ENCODE measurements around the gene DNAH1. TPM values are rescaled to one million over a fixed set of nuclear protein-coding genes. Genes with fewer than 3 reads are reported as not detected.

DNAH1 gene
- total RNA-seq, 5 donors from 2014 or later (not counting 1 experiment from before 2014, with no cell fraction given), result 41.5 to 72.0 (median 44.2) TPM

GRCh38 chr3:52405066-52405465 lies 88.9 kb downstream of the DNAH1 start:
- no peak for ATAC-seq (replicated peaks in 1 of 4)
- H3K27ac Mint-ChIP-seq, result peak overlapping the region in 1 of 2 donors; percentile 61
- CTCF ChIA-PET, result no interaction called here

GRCh38 chr3:52405601-52406110 lies 89.5 kb downstream of the DNAH1 start:
- Histone ChIP-seq H3K27me3 (replicated peaks in 1 of 2; ENCODE audit: control insufficient read depth in 2 of 2, extremely low read depth in 1 of 2, insufficient read depth in 2 of 2, low read length in 1 of 2) (no peaks in the 10 kb centered on the region), H3K4me3 (ENCODE audit: control insufficient read depth in 1 of 2, extremely low read depth in 1 of 2, low read length in 1 of 2) (no peak overlapping the region), H3K27ac (ENCODE audit: low read length) (no peak overlapping the region), H3K9me3 (no peaks in the 10 kb centered on the region), H3K4me1 (ENCODE audit: control insufficient read depth in 1 of 2, extremely low read depth in 1 of 2, insufficient read depth in 2 of 2, low read length in 2 of 2) (peaks cover 6 to 37% of the 10 kb centered on the region in 2 experiments), H3K36me3 (ENCODE audit: control insufficient read depth in 2 of 2, extremely low read depth in 1 of 2, insufficient read depth in 1 of 2, low read length in 1 of 2) (peaks cover 33 to 75% of the 10 kb centered on the region in 2 donors)
- 100% methylated on average over 2 of the region's 4 CpGs for WGBS (ENCODE audit: insufficient coverage)
- H3K4me1 Mint-ChIP-seq, result peaks cover 18 to 21% (median 19%) of the 10 kb centered on the region in 3 donors
- no peak overlapping the region for H3K4me3 Mint-ChIP-seq
- H3K36me3 Mint-ChIP-seq, result peaks cover 42% of the 10 kb centered on the region
- no peaks in the 10 kb centered on the region for H3K9me3 Mint-ChIP-seq
- no peaks in the 10 kb centered on the region for H3K27me3 Mint-ChIP-seq
- POLR2A ChIA-PET, result interaction anchor here in 1 of 2 donors (0.7 kb wide), 1 partner anchor 72 kb away, joined by 12 read pairs; no protein-coding TSS in a partner anchor
- CTCF ChIA-PET, result no interaction called here
- ATAC-seq (replicated peaks in 1 of 4) (no peak), DNase-seq (no peak)
- H3K27ac Mint-ChIP-seq, result no peak overlapping the region

More at GRCh38 chr3:52405066-52405465, 88.9 kb downstream of the DNAH1 start:
- POLR2A ChIA-PET, result no interaction called here
- Mint-ChIP-seq H3K27me3 (no peaks in the 10 kb centered on the region), H3K4me1 (peaks cover 18 to 21% (median 19%) of the 10 kb centered on the region in 3 donors), H3K9me3 (no peaks in the 10 kb centered on the region), H3K4me3 (no peak overlapping the region), H3K36me3 (peaks cover 42% of the 10 kb centered on the region)
- no peak for DNase-seq
- H3K27ac ChIP-seq (ENCODE audit: low read length), result no peak overlapping the region
- H3K36me3 ChIP-seq (ENCODE audit: control insufficient read depth in 2 of 2, extremely low read depth in 1 of 2, insufficient read depth in 1 of 2, low read length in 1 of 2), result peaks cover 33 to 75% of the 10 kb centered on the region in 2 donors
- no peak overlapping the region for H3K4me3 ChIP-seq (ENCODE audit: control insufficient read depth in 1 of 2, extremely low read depth in 1 of 2, low read length in 1 of 2)
- H3K27me3 ChIP-seq (replicated peaks in 1 of 2; ENCODE audit: control insufficient read depth in 2 of 2, extremely low read depth in 1 of 2, insufficient read depth in 2 of 2, low read length in 1 of 2), result no peaks in the 10 kb centered on the region
- H3K9me3 ChIP-seq, result no peaks in the 10 kb centered on the region
- peaks cover 6 to 37% of the 10 kb centered on the region in 2 experiments for H3K4me1 ChIP-seq (ENCODE audit: control insufficient read depth in 1 of 2, extremely low read depth in 1 of 2, insufficient read depth in 2 of 2, low read length in 2 of 2)
- WGBS (ENCODE audit: insufficient coverage), result 100% methylated on average over 5 of the region's 6 CpGs

- POLR2A ChIA-PET, result interaction anchor here in 1 of 2 donors (0.7 kb wide), 1 partner anchor 72 kb away, joined by 12 read pairs; no protein-coding TSS in a partner anchor
- Histone ChIP-seq H3K36me3 (ENCODE audit: control insufficient read depth in 2 of 2, extremely low read depth in 1 of 2, insufficient read depth in 1 of 2, low read length in 1 of 2) (peaks cover 33 to 70% of the 10 kb centered on the region in 2 donors), H3K4me1 (ENCODE audit: control insufficient read depth in 1 of 2, extremely low read depth in 1 of 2, insufficient read depth in 2 of 2, low read length in 2 of 2) (peaks cover 12 to 41% of the 10 kb centered on the region in 2 experiments), H3K4me3 (ENCODE audit: control insufficient read depth in 1 of 2, extremely low read depth in 1 of 2, low read length in 1 of 2) (no peak overlapping the region), H3K27ac (ENCODE audit: low read length) (no peak overlapping the region), H3K27me3 (replicated peaks in 1 of 2; ENCODE audit: control insufficient read depth in 2 of 2, extremely low read depth in 1 of 2, insufficient read depth in 2 of 2, low read length in 1 of 2) (no peaks in the 10 kb centered on the region), H3K9me3 (no peaks in the 10 kb centered on the region)
- Mint-ChIP-seq H3K9me3 (no peaks in the 10 kb centered on the region), H3K36me3 (peaks cover 41% of the 10 kb centered on the region), H3K4me3 (no peak overlapping the region), H3K4me1 (peaks cover 22 to 25% (median 24%) of the 10 kb centered on the region in 3 donors), H3K27ac (no peak overlapping the region), H3K27me3 (no peaks in the 10 kb centered on the region)
- no peak for ATAC-seq (replicated peaks in 1 of 4)
- DNase-seq, result no peak
- WGBS (ENCODE audit: insufficient coverage), result 96% methylated on average over 11 of the region's 11 CpGs
- CTCF ChIA-PET, result no interaction called here
Measured at GRCh38 chr3:52406231-52406661, 90.1 kb downstream of the DNAH1 start.

- peaks cover 32 to 63% of the 10 kb centered on the region in 2 donors for H3K36me3 ChIP-seq (ENCODE audit: control insufficient read depth in 2 of 2, extremely low read depth in 1 of 2, insufficient read depth in 1 of 2, low read length in 1 of 2)
- POLR2A ChIA-PET, result no interaction called here
- peaks cover 29 to 32% (median 31%) of the 10 kb centered on the region in 3 donors for H3K4me1 Mint-ChIP-seq
- ATAC-seq (replicated peaks in 1 of 4) (no peak), DNase-seq (no peak)
- no peaks in the 10 kb centered on the region for H3K27me3 Mint-ChIP-seq
- WGBS (ENCODE audit: insufficient coverage), result 95% methylated on average over 13 of the region's 20 CpGs
- no peaks in the 10 kb centered on the region for H3K27me3 ChIP-seq (replicated peaks in 1 of 2; ENCODE audit: control insufficient read depth in 2 of 2, extremely low read depth in 1 of 2, insufficient read depth in 2 of 2, low read length in 1 of 2)
- H3K27ac ChIP-seq (ENCODE audit: low read length), result no peak overlapping the region
- no peak overlapping the region for H3K4me3 Mint-ChIP-seq
- CTCF ChIA-PET, result interaction anchor here in 1 of 2 donors (1.4 kb wide), 1 partner anchor 40 kb away, joined by 5 read pairs; no protein-coding TSS in a partner anchor
- no peak overlapping the region for H3K27ac Mint-ChIP-seq
- no peak overlapping the region for H3K4me3 ChIP-seq (ENCODE audit: control insufficient read depth in 1 of 2, extremely low read depth in 1 of 2, low read length in 1 of 2)
- peaks cover 17 to 48% of the 10 kb centered on the region in 2 experiments for H3K4me1 ChIP-seq (ENCODE audit: control insufficient read depth in 1 of 2, extremely low read depth in 1 of 2, insufficient read depth in 2 of 2, low read length in 2 of 2)
- peaks cover 37% of the 10 kb centered on the region for H3K36me3 Mint-ChIP-seq
- H3K9me3 Mint-ChIP-seq, result no peaks in the 10 kb centered on the region
- H3K9me3 ChIP-seq, result no peaks in the 10 kb centered on the region
Measured at GRCh38 chr3:52406791-52407510, 90.8 kb downstream of the DNAH1 start.

GRCh38 chr3:52407779-52408178 lies 91.7 kb downstream of the DNAH1 start:
- H3K9me3 ChIP-seq, result no peaks in the 10 kb centered on the region
- ChIA-PET CTCF (interaction anchor here in 1 of 2 donors (1.4 kb wide), 1 partner anchor 39 kb away, joined by 5 read pairs; no protein-coding TSS in a partner anchor), POLR2A (interaction anchor here in 1 of 2 donors (0.5 kb wide), 1 partner anchor 61 kb away, joined by 5 read pairs; no protein-coding TSS in a partner anchor)
- H3K27ac Mint-ChIP-seq, result peak overlapping the region in 1 of 2 donors; percentile 86
- H3K4me1 ChIP-seq (ENCODE audit: control insufficient read depth in 1 of 2, extremely low read depth in 1 of 2, insufficient read depth in 2 of 2, low read length in 2 of 2), result peaks cover 17 to 50% of the 10 kb centered on the region in 2 experiments
- no peak overlapping the region for H3K27ac ChIP-seq (ENCODE audit: low read length)
- H3K36me3 ChIP-seq (ENCODE audit: control insufficient read depth in 2 of 2, extremely low read depth in 1 of 2, insufficient read depth in 1 of 2, low read length in 1 of 2), result peaks cover 24 to 54% of the 10 kb centered on the region in 2 donors
- no peaks in the 10 kb centered on the region for H3K27me3 Mint-ChIP-seq
- H3K27me3 ChIP-seq (replicated peaks in 1 of 2; ENCODE audit: control insufficient read depth in 2 of 2, extremely low read depth in 1 of 2, insufficient read depth in 2 of 2, low read length in 1 of 2), result no peaks in the 10 kb centered on the region
- peak overlapping the region; percentile 83 to 94 (median 89) for H3K4me3 Mint-ChIP-seq
- DNase-seq (no peak), ATAC-seq (replicated peaks in 1 of 4) (no peak)
- peaks cover 38 to 41% (median 40%) of the 10 kb centered on the region in 3 donors for H3K4me1 Mint-ChIP-seq
- WGBS (ENCODE audit: insufficient coverage), result 96% methylated on average over 3 of the region's 3 CpGs
- H3K36me3 Mint-ChIP-seq, result peaks cover 32% of the 10 kb centered on the region
- H3K9me3 Mint-ChIP-seq, result no peaks in the 10 kb centered on the region
- no peak overlapping the region for H3K4me3 ChIP-seq (ENCODE audit: control insufficient read depth in 1 of 2, extremely low read depth in 1 of 2, low read length in 1 of 2)

- H3K36me3 ChIP-seq (ENCODE audit: control insufficient read depth in 2 of 2, extremely low read depth in 1 of 2, insufficient read depth in 1 of 2, low read length in 1 of 2), result peaks cover 17 to 47% of the 10 kb centered on the region in 2 donors
- no peak overlapping the region for H3K4me3 ChIP-seq (ENCODE audit: control insufficient read depth in 1 of 2, extremely low read depth in 1 of 2, low read length in 1 of 2)
- no CpG with 5 or more reads among the region's 8 CpGs for WGBS (ENCODE audit: insufficient coverage)
- H3K36me3 Mint-ChIP-seq, result peaks cover 28% of the 10 kb centered on the region
- no peaks in the 10 kb centered on the region for H3K27me3 Mint-ChIP-seq
- DNase-seq (no peak), ATAC-seq (replicated peaks in 1 of 4) (no peak)
- H3K4me1 Mint-ChIP-seq, result peaks cover 43 to 45% (median 45%) of the 10 kb centered on the region in 3 donors
- ChIA-PET POLR2A (interaction anchor here in 1 of 2 donors (0.6 kb wide), 1 partner anchor 358 kb away, joined by 5 read pairs; no protein-coding TSS in a partner anchor), CTCF (no interaction called here)
- H3K9me3 ChIP-seq, result no peaks in the 10 kb centered on the region
- H3K27ac Mint-ChIP-seq, result peak overlapping the region; percentile 86 to 88
- H3K4me1 ChIP-seq (ENCODE audit: control insufficient read depth in 1 of 2, extremely low read depth in 1 of 2, insufficient read depth in 2 of 2, low read length in 2 of 2), result peaks cover 17 to 50% of the 10 kb centered on the region in 2 experiments
- H3K9me3 Mint-ChIP-seq, result no peaks in the 10 kb centered on the region
- peak overlapping the region; percentile 83 to 94 (median 89) for H3K4me3 Mint-ChIP-seq
- peak overlapping the region; percentile 93 for H3K27ac ChIP-seq (ENCODE audit: low read length)
- no peaks in the 10 kb centered on the region for H3K27me3 ChIP-seq (replicated peaks in 1 of 2; ENCODE audit: control insufficient read depth in 2 of 2, extremely low read depth in 1 of 2, insufficient read depth in 2 of 2, low read length in 1 of 2)
Measured at GRCh38 chr3:52408466-52408865, 92.3 kb downstream of the DNAH1 start.

Data from T-cell (primary cell).